Measurements from ENCODE around the gene BPIFB2.
"Not testable (repeated sequence)": the region's sequence is repeated elsewhere in the genome, so short reads cannot be mapped to it uniquely, and the experiment has no call there.

The BPIFB2 gene

GRCh38 chr20:32970973-32971300 lies 36.6 kb upstream of the BPIFB2 start:
- no peak for DNase-seq

- no peak for DNase-seq
Observed at GRCh38 chr20:32971703-32972161, 35.8 kb upstream of the BPIFB2 start.

- no peak for DNase-seq
Observed at GRCh38 chr20:32972181-32973076, 35.1 kb upstream of the BPIFB2 start.

- no peak for DNase-seq
Observed at GRCh38 chr20:32973077-32973717, 34.3 kb upstream of the BPIFB2 start.

- DNase-seq, result not testable (repeated sequence)
Observed at GRCh38 chr20:32974204-32975064, 33.1 kb upstream of the BPIFB2 start.

GRCh38 chr20:32975121-32975520 lies 32.4 kb upstream of the BPIFB2 start:
- DNase-seq, result not testable (repeated sequence)

- no peak for DNase-seq
Observed at GRCh38 chr20:32975698-32976674, 31.5 kb upstream of the BPIFB2 start.

GRCh38 chr20:32976746-32977145 lies 30.8 kb upstream of the BPIFB2 start:
- no peak for DNase-seq

- no peak for DNase-seq
Observed at GRCh38 chr20:32977281-32978008, 30.1 kb upstream of the BPIFB2 start.

GRCh38 chr20:32978009-32978335 lies 29.5 kb upstream of the BPIFB2 start:
- DNase-seq, result no peak

GRCh38 chr20:32979201-32979998 lies 28.1 kb upstream of the BPIFB2 start:
- DNase-seq, result no peak

- DNase-seq, result no peak
Observed at GRCh38 chr20:32980131-32980941, 27.2 kb upstream of the BPIFB2 start.

- no peak for DNase-seq
Observed at GRCh38 chr20:32980990-32981389, 26.5 kb upstream of the BPIFB2 start.

GRCh38 chr20:32982617-32983458 lies 24.7 kb upstream of the BPIFB2 start:
- DNase-seq, result no peak

- no peak for DNase-seq
Observed at GRCh38 chr20:32983459-32984112, 23.9 kb upstream of the BPIFB2 start.

- no peak for DNase-seq
Observed at GRCh38 chr20:32984196-32984595, 23.3 kb upstream of the BPIFB2 start.

GRCh38 chr20:32984631-32985354 lies 22.7 kb upstream of the BPIFB2 start:
- no peak for DNase-seq
